GM12878 (cell line): ENCODE results near the gene ADAM33. TPM values are rescaled to one million over a fixed set of nuclear protein-coding genes. Genes with fewer than 3 reads are reported as not detected.

Experiments used
- ATAC-seq: fragments of 200-7000 bp; cut with Tn5 transposase; 3 replicates; pipeline ENCODE4 v1.9.1; 2020; ENCODE audit warnings: mild to moderate bottlenecking, moderate library complexity
- BruUV-seq: library from RNA; stranded (reverse); fragments of 400-500 nt; replicated peaks from 2 replicates; lab custom pipeline; 2021; lab: Mats Ljungman, UMichigan
- CTCF ChIA-PET: fragments of 300-600 bp; sonication (Branson Sonifier 250); formaldehyde crosslinking; extraction: SDS; loops from one replicate; lab custom pipeline; 2021; ENCODE audit warnings: inconsistent platforms; lab: Yijun Ruan, JAX
- POLR2A ChIA-PET: fragments of 350-600 bp; formaldehyde crosslinking; extraction: SDS; loops from one replicate; lab custom pipeline; 2021; ENCODE audit warnings: inconsistent platforms; lab: Charles Lee
- RAD21 ChIA-PET: fragments of 300-600 bp; sonication (Branson Sonifier 250); formaldehyde crosslinking; loops from one replicate; lab custom pipeline; 2023; ENCODE audit warnings: antibody characterized with exemption; ENCODE audit not compliant: unreplicated experiment; lab: Charles Lee
- SMC1A ChIA-PET: fragments of 300-600 bp; sonication (Branson Sonifier 250); formaldehyde crosslinking; loops from one replicate; lab custom pipeline; 2023; ENCODE audit not compliant: unreplicated experiment, uncharacterized antibody; lab: Charles Lee
- DNase-seq: peaks from one replicate; pipeline ENCODE4 v3.0.0-alpha.2; 2011; ENCODE audit warnings: low read depth, low spot score
- FAIRE-seq: peaks from 3 replicates; lab custom pipeline; 2011; peaks lifted over from hg19 to GRCh38; lab: Jason Lieb, UNC
- H2AFZ ChIP-seq: 2 replicates; pipeline ENCODE4 v1.6.0; 2011; ENCODE audit warnings: low read depth, low read length, control low read depth; ENCODE audit not compliant: control insufficient read depth
- H3K27ac ChIP-seq: 2 replicates; pipeline ENCODE4 v1.5.1; 2011; ENCODE audit warnings: control low read depth; ENCODE audit not compliant: control insufficient read depth, insufficient read depth
- H3K27me3 ChIP-seq, 2 experiments: replicated peaks in 1 of 2; 2 replicates each; pipeline versions ENCODE4 v1.6.0 to v1.6.1; 2011; ENCODE audit warnings: low read length in 1 of 2; ENCODE audit not compliant: control insufficient read depth in 2 of 2, insufficient read depth in 2 of 2
- H3K36me3 ChIP-seq, 2 experiments: 2 replicates each; pipeline ENCODE4 v1.5.1; 2011; ENCODE audit warnings: low read length in 1 of 2; ENCODE audit not compliant: control insufficient read depth in 2 of 2, insufficient read depth in 2 of 2
- H3K4me1 ChIP-seq: 2 replicates; pipeline ENCODE4 v1.6.1; 2011; ENCODE audit warnings: mild to moderate bottlenecking, low read length, moderate library complexity, mixed read lengths; ENCODE audit not compliant: control insufficient read depth, insufficient read depth
- H3K4me2 ChIP-seq: 2 replicates; pipeline ENCODE4 v1.6.0; 2011; ENCODE audit warnings: control low read depth; ENCODE audit not compliant: control insufficient read depth, insufficient read depth
- H3K4me3 ChIP-seq: fragments of 200-600 bp; sonication (generic); 2 replicates; pipeline ENCODE4 v1.5.1; 2016
- H3K79me2 ChIP-seq: 2 replicates; pipeline ENCODE4 v1.6.0; 2011; ENCODE audit warnings: low read length; ENCODE audit not compliant: control insufficient read depth, insufficient read depth
- H3K9ac ChIP-seq: 2 replicates; pipeline ENCODE4 v1.8.0; 2011; ENCODE audit warnings: low read length, control low read depth, mixed read lengths; ENCODE audit not compliant: control insufficient read depth, insufficient read depth
- H3K9me3 ChIP-seq: replicated peaks from 3 replicates; pipeline ENCODE4 v1.5.1; 2011; ENCODE audit warnings: mild to moderate bottlenecking, low read length; ENCODE audit not compliant: control insufficient read depth, insufficient read depth
- H4K20me1 ChIP-seq: 2 replicates; pipeline ENCODE4 v1.6.0; 2011; ENCODE audit not compliant: control insufficient read depth, insufficient read depth
- CEBPZ ChIP-seq: fragments of 150-350 bp; IDR thresholded peaks from 2 replicates; pipeline ENCODE4 v1.6.1; 2016; ENCODE audit warnings: low read depth, low read length
- CHD1 ChIP-seq: IDR thresholded peaks from 2 replicates; pipeline ENCODE4 v1.6.1; 2012; ENCODE audit warnings: low read depth, low read length, improper control_type of control experiment
- E2F4 ChIP-seq: IDR thresholded peaks from 2 replicates; pipeline ENCODE4 v1.6.1; 2012; ENCODE audit warnings: low read depth, low read length, improper control_type of control experiment
- ELK1 ChIP-seq: IDR thresholded peaks from 2 replicates; pipeline ENCODE4 v1.6.1; 2012; ENCODE audit warnings: low read depth, low read length, improper control_type of control experiment
- IKZF1 ChIP-seq: fragments of 450-650 bp; conservative IDR thresholded peaks from 2 replicates; pipeline ENCODE4 v1.6.1; 2017; ENCODE audit warnings: antibody characterized with exemption, mild to moderate bottlenecking
- KAT2A ChIP-seq: conservative IDR thresholded peaks from 2 replicates; pipeline ENCODE4 v1.6.1; 2011; ENCODE audit warnings: low read depth, low read length; ENCODE audit not compliant: control insufficient read depth
- KDM1A ChIP-seq: fragments of 200-600 bp; sonication (generic); IDR thresholded peaks from 2 replicates; pipeline ENCODE4 v1.6.1; 2016; ENCODE audit warnings: borderline replicate concordance
- MEF2A ChIP-seq: IDR thresholded peaks from 2 replicates; pipeline ENCODE4 v1.6.1; 2011; ENCODE audit warnings: low read depth, mild to moderate bottlenecking, low read length, moderate library complexity; ENCODE audit not compliant: insufficient read depth
- MXI1 ChIP-seq: fragments of 150-350 bp; IDR thresholded peaks from 2 replicates; pipeline ENCODE4 v1.6.1; 2011; ENCODE audit warnings: low read depth, mild to moderate bottlenecking, inconsistent platforms, low read length, improper control_type of control experiment
- MYC ChIP-seq: IDR thresholded peaks from 2 replicates; pipeline ENCODE4 v1.6.1; 2011; ENCODE audit warnings: mild to moderate bottlenecking, low read length, moderate library complexity, inconsistent platforms; ENCODE audit not compliant: insufficient read depth, insufficient replicate concordance, insufficient read length, severe bottlenecking
- PKNOX1 ChIP-seq: fragments of 450-650 bp; IDR thresholded peaks from 2 replicates; pipeline ENCODE4 v1.6.1; 2016; ENCODE audit warnings: mild to moderate bottlenecking
- PML ChIP-seq: IDR thresholded peaks from 2 replicates; pipeline ENCODE4 v1.6.1; 2012; ENCODE audit warnings: low read length, inconsistent platforms
- POU2F2 ChIP-seq: IDR thresholded peaks from 3 replicates; pipeline ENCODE4 v1.6.1; 2011; ENCODE audit warnings: low read depth, mild to moderate bottlenecking, low read length, borderline replicate concordance
- WRNIP1 ChIP-seq: IDR thresholded peaks from 2 replicates; pipeline ENCODE4 v1.6.1; 2011; ENCODE audit warnings: low read depth, low read length, improper control_type of control experiment, borderline replicate concordance
- ZNF384 ChIP-seq: IDR thresholded peaks from 2 replicates; pipeline ENCODE4 v1.6.1; 2012; ENCODE audit warnings: low read depth, mild to moderate bottlenecking, low read length, improper control_type of control experiment, borderline replicate concordance
- WGBS: methylation state at CpG from one replicate; pipeline ENCODE4 v1.1.6; 2016; ENCODE audit warnings: low lambda C conversion rate; ENCODE audit not compliant: insufficient replicate concordance, insufficient coverage; ENCODE audit errors: missing lambda C conversion rate; 5-methylcytosine and 5-hydroxymethylcytosine counted together
- in situ Hi-C: fragments of 300-500 bp; cut with MboI; formaldehyde crosslinking; loops from 9 replicates; pipeline ENCODE4 v1.14.3; 2018; ENCODE audit warnings: mixed read lengths
- intact Hi-C: fragments of 100-400 bp; cut with micrococcal nuclease; formaldehyde crosslinking; loops from one replicate; pipeline ENCODE4 v1.14.2; 2022; ENCODE audit not compliant: unreplicated experiment
- polyA plus RNA-seq, 11 experiments: library from polyadenylated mRNA; depleted of rRNA in 4 of 11; unstranded in 6 of 11; stranded (reverse) in 5 of 11; fragments of >200 nt; fragmentation: Nextera tagmentation in 4 of 11; fragmentation: Illumina TruSeq in 1 of 11; extraction: Ambion mirVana in 4 of 11; extraction: Trizol in 1 of 11; gene quantifications; 1 replicate in 1 of 11; 2 replicates in 10 of 11; pipeline versions ENCODE4 v1.2.1 to v1.2.3, GENCODE V29; 2011 to 2016; ENCODE audit warnings: inconsistent platforms in 2 of 11, missing spikeins in 2 of 11, low read depth in 1 of 11
- total RNA-seq, 4 experiments: library from RNA; depleted of rRNA in 3 of 4; stranded (reverse); fragments of >200 nt in 3 of 4; fragmentation: Illumina TruSeq in 1 of 4; extraction: Trizol in 1 of 4; gene quantifications; 2 replicates each; pipeline versions ENCODE4 v1.2.1 to v1.2.3, GENCODE V29; 2013 to 2021

The ADAM33 gene
- total and polyA plus RNA-seq, 10 of the 15 experiments (the other 5 are each of a cell fraction or from before 2014, with no cell fraction given): not detected

- no peak for TF ChIP-seq MYC
- no peak for TF ChIP-seq MEF2A
- no peak for TF ChIP-seq CHD1
- no peak for TF ChIP-seq POU2F2
- no peak for TF ChIP-seq ELK1
- TF ChIP-seq KAT2A: no peak
- TF ChIP-seq PKNOX1: no peak
- no peak for TF ChIP-seq IKZF1
- TF ChIP-seq, all 136 proteins: peak for 0
Measured at GRCh38 chr20:3635346-3635745, 46.5 kb downstream of the ADAM33 start (continued).

- in situ Hi-C loops: no loop called here
- DNase-seq: no peak
- no peak for ATAC-seq
- no peak for TF ChIP-seq E2F4
- no peak for TF ChIP-seq PML
- no peak for TF ChIP-seq CEBPZ
- no peak for TF ChIP-seq ZNF384
- TF ChIP-seq KAT2A: no peak
- no peak for TF ChIP-seq WRNIP1
- TF ChIP-seq KDM1A: no peak
- no peak for TF ChIP-seq MXI1
Measured at GRCh38 chr20:3633913-3634478, 47.8 kb downstream of the ADAM33 start.

More at GRCh38 chr20:3633913-3634478, 47.8 kb downstream of the ADAM33 start:
- Histone ChIP-seq H4K20me1 (no peaks in the 10 kb centered on the region), H3K4me1 (no peaks in the 10 kb centered on the region), H3K4me3 (no peak overlapping the region), H3K36me3 (no peaks in the 10 kb centered on the region; a peak in 2 of 4 replicates), H3K4me2 (no peak overlapping the region), H3K9ac (no peak overlapping the region), H3K27ac (no peak overlapping the region), H3K9me3 (no peaks in the 10 kb centered on the region), H3K79me2 (no peaks in the 10 kb centered on the region), H3K27me3 (no peaks in the 10 kb centered on the region), H2AFZ (no peak overlapping the region)
- 92% methylated on average over 6 of the region's 6 CpGs for WGBS
- ChIA-PET POLR2A (no interaction called here), RAD21 (interaction anchor here (0.7 kb wide), 1 partner anchor 1514 kb away, joined by 3 read pairs; no protein-coding TSS in a partner anchor), CTCF (interaction anchor here (1.1 to 1.6 kb wide), 2 partner anchors 9 to 71 kb away, joined by 3 read pairs; no protein-coding TSS in a partner anchor), SMC1A (no interaction called here)
- intact Hi-C loops: no loop called here
- no TSS peak for BruUV-seq
- no peak for FAIRE-seq
